DND-41 (cell line): ENCODE results near the gene TNNI3K.

Source experiments
- ATAC-seq: fragments of 200-7000 bp; cut with Tn5 transposase; 3 replicates; pipeline ENCODE4 v1.9.1; 2021; ENCODE audit warnings: low read depth; ENCODE audit not compliant: insufficient read depth
- DNase-seq: peaks from one replicate; pipeline ENCODE4 v3.0.0-alpha.2; 2020
- H2AFZ ChIP-seq: 2 replicates; pipeline ENCODE4 v1.6.0; 2012; ENCODE audit warnings: low read depth, low read length
- H3K27ac ChIP-seq: 2 replicates; pipeline ENCODE4 v1.5.1; 2012; ENCODE audit warnings: low read length, inconsistent platforms
- H3K27me3 ChIP-seq: fragments of 200-600 bp; sonication (generic); 2 replicates; pipeline ENCODE4 v1.6.0; 2012; ENCODE audit warnings: low read length, mild to moderate bottlenecking, inconsistent platforms; ENCODE audit not compliant: insufficient read depth, poor library complexity
- H3K36me3 ChIP-seq: 2 replicates; pipeline ENCODE4 v1.5.1; 2012; ENCODE audit warnings: low read length, inconsistent platforms; ENCODE audit not compliant: insufficient read depth
- H3K4me1 ChIP-seq: 2 replicates; pipeline ENCODE4 v1.5.1; 2012; ENCODE audit warnings: mild to moderate bottlenecking, low read length; ENCODE audit not compliant: insufficient read depth
- H3K4me2 ChIP-seq: 2 replicates; pipeline ENCODE4 v1.6.0; 2012; ENCODE audit warnings: mild to moderate bottlenecking, moderate library complexity, low read length, inconsistent platforms; ENCODE audit not compliant: insufficient read depth
- H3K4me3 ChIP-seq, 2 experiments: fragments of 200-600 bp in 1 of 2; shearing (Covaris generic) in 1 of 2; 2 replicates each; pipeline ENCODE4 v1.5.1; 2012 to 2016; ENCODE audit warnings: inconsistent platforms in 2 of 2, low read length in 2 of 2, mild to moderate bottlenecking in 2 of 2, low read depth in 1 of 2, moderate library complexity in 1 of 2
- H3K79me2 ChIP-seq: 2 replicates; pipeline ENCODE4 v1.6.0; 2012; ENCODE audit warnings: low read length, inconsistent platforms; ENCODE audit not compliant: insufficient read depth
- H3K9ac ChIP-seq: 2 replicates; pipeline ENCODE4 v1.6.0; 2012; ENCODE audit warnings: low read depth, mild to moderate bottlenecking, inconsistent platforms, low read length, moderate library complexity
- H3K9me3 ChIP-seq: 2 replicates; pipeline ENCODE4 v1.5.1; 2012; ENCODE audit warnings: low read length, moderate library complexity, mild to moderate bottlenecking, inconsistent platforms; ENCODE audit not compliant: insufficient read depth, severe bottlenecking
- H4K20me1 ChIP-seq: 2 replicates; pipeline ENCODE4 v1.6.0; 2012; ENCODE audit warnings: low read length; ENCODE audit not compliant: insufficient read depth
- CTCF ChIP-seq: IDR thresholded peaks from 2 replicates; pipeline ENCODE4 v1.5.1; 2012; ENCODE audit warnings: borderline replicate concordance, low read length, moderate library complexity, mild to moderate bottlenecking; ENCODE audit not compliant: poor library complexity, severe bottlenecking; ENCODE audit errors: extremely low read depth
- EZH2 ChIP-seq: IDR thresholded peaks from 3 replicates; pipeline ENCODE4 v1.6.1; 2012; ENCODE audit warnings: borderline replicate concordance, low read depth, mild to moderate bottlenecking, moderate library complexity, low read length, inconsistent platforms; ENCODE audit not compliant: severe bottlenecking

TNNI3K gene

DNA sequence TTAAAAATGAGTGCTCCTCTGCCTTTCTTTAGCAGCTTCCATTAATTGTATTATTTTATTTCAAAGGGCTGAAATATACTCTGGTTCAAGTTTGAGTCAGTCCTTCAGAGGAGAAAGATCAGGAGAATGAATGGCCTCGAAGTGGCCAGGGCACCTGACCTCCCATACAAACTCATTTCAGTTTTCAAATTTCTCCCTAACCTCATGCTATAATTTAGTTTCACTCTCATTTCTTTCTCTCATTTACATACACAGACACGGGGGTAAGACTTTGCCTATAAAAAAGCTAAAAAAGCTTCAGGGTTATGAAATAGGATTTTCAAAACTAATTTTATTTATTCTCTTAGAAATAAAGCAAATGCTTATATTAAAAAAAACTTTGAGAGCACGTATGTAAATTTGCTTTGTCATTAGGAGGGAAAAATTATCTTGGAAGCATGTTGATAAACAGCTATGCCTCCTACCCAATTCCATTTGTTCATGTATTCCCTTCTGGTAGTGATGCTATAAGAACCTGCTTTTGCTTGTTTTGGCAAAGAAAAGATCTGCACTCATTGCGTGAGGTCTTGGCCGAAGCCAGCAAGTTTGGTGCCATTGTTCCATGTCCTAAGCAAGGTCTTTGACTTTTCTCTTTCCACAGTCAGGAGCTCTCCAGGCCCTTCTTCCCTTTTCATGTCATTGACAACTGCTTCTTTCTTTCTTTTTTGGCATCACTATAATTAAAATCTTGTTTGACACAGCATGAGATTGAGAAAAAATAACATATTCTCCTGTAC is 357.6 kb downstream of the TNNI3K start:
- H3K9me3 ChIP-seq: no peaks in the 10 kb centered on the region
- no peak for DNase-seq
- H3K4me3 ChIP-seq: no peak overlapping the region
- H3K9ac ChIP-seq: no peak overlapping the region
- ATAC-seq: no peak
- H3K79me2 ChIP-seq: no peaks in the 10 kb centered on the region
- no peaks in the 10 kb centered on the region for H3K36me3 ChIP-seq
- H3K4me1 ChIP-seq: no peaks in the 10 kb centered on the region
- H2AFZ ChIP-seq: no peak overlapping the region
- TF ChIP-seq EZH2: no peak
- TF ChIP-seq CTCF: no peak
- H3K4me2 ChIP-seq: no peak overlapping the region
- no peak overlapping the region for H3K27ac ChIP-seq
- no peaks in the 10 kb centered on the region for H3K27me3 ChIP-seq
- no peaks in the 10 kb centered on the region for H4K20me1 ChIP-seq
